Natural killer cell (primary cell): ENCODE data around the gene ATP5MC3. TPM values are rescaled to one million over a fixed set of nuclear protein-coding genes. Genes with fewer than 3 reads are reported as not detected.

Experiments
- ATAC-seq, 3 donors: fragments of 150-1000 bp in 2 of 3; fragments of 200-7000 bp in 1 of 3; cut with Tn5 transposase; 1 replicate in 1 of 3; 2 replicates in 2 of 3; pipeline ENCODE4 v1.10.0; 2021; ENCODE audit warnings: mild to moderate bottlenecking in 2 of 3, moderate library complexity in 2 of 3
- DNase-seq, 2 donors: peaks; one replicate each; pipeline versions ENCODE4 v3.0.0 to v3.0.0-alpha.2; 2013 to 2021; ENCODE audit warnings: mixed read lengths in 1 of 2
- H3K27ac ChIP-seq: one replicate; pipeline ENCODE4 v1.5.1; 2013; ENCODE audit warnings: mild to moderate bottlenecking, low read length
- H3K27me3 ChIP-seq: one replicate; pipeline ENCODE4 v1.6.1; 2013; ENCODE audit warnings: low read length; ENCODE audit not compliant: control insufficient read depth, insufficient read depth
- H3K36me3 ChIP-seq: one replicate; pipeline ENCODE4 v1.6.1; 2013; ENCODE audit warnings: low read length; ENCODE audit not compliant: control insufficient read depth, insufficient read depth
- H3K4me1 ChIP-seq: one replicate; pipeline ENCODE4 v1.6.1; 2013; ENCODE audit warnings: low read length; ENCODE audit not compliant: control insufficient read depth, insufficient read depth
- H3K4me3 ChIP-seq: one replicate; pipeline ENCODE4 v1.5.1; 2013; ENCODE audit warnings: low read length
- H3K9me3 ChIP-seq: one replicate; pipeline ENCODE4 v1.6.1; 2013; ENCODE audit warnings: low read length; ENCODE audit not compliant: control insufficient read depth, insufficient read depth
- H3K27ac Mint-ChIP-seq, 2 donors: one replicate each; pipeline ENCODE4 v1.8.0; 2022; ENCODE audit warnings: mild to moderate bottlenecking in 2 of 2, mixed read lengths in 2 of 2, moderate library complexity in 1 of 2
- H3K27me3 Mint-ChIP-seq, 2 donors: one replicate each; pipeline ENCODE4 v1.8.0; 2022; ENCODE audit warnings: low read depth in 2 of 2, mixed read lengths in 2 of 2
- H3K36me3 Mint-ChIP-seq: one replicate; pipeline ENCODE4 v1.8.0; 2022; ENCODE audit warnings: mixed read lengths
- H3K4me1 Mint-ChIP-seq, 2 donors: one replicate each; pipeline ENCODE4 v1.8.0; 2022; ENCODE audit warnings: mixed read lengths in 2 of 2
- H3K4me3 Mint-ChIP-seq: one replicate; pipeline ENCODE4 v1.8.0; 2022; ENCODE audit warnings: mild to moderate bottlenecking, moderate library complexity, mixed read lengths
- H3K9me3 Mint-ChIP-seq, 2 donors: one replicate each; pipeline ENCODE4 v1.8.0; 2022; ENCODE audit warnings: mixed read lengths in 2 of 2
- CTCF ChIP-seq: fragments of 200-600 bp; IDR thresholded peaks from one replicate; pipeline ENCODE4 v1.8.0; 2022; ENCODE audit warnings: antibody characterized with exemption
- WGBS: methylation state at CpG from one replicate; pipeline ENCODE4 v1.1.7; 2013; ENCODE audit warnings: missing lambda C conversion rate; ENCODE audit not compliant: insufficient coverage; 5-methylcytosine and 5-hydroxymethylcytosine counted together
- intact Hi-C: fragments of 100-400 bp; cut with micrococcal nuclease; formaldehyde crosslinking; loops from one replicate; pipeline ENCODE4 v1.14.2; 2022
- total RNA-seq, 4 donors: library from RNA; stranded (reverse); fragments of 120-200 nt in 1 of 4; gene quantifications; one replicate each; pipeline versions ENCODE4 v1.2.3 to v1.2.4, GENCODE V29; 2013 to 2022

ATP5MC3 gene
- total RNA-seq, 3 donors from 2014 or later (not counting 1 experiment from before 2014, with no cell fraction given), result 67.1 to 82.2 (median 81.0) TPM

GRCh38 chr2:175152242-175152641 lies 29.3 kb downstream of the ATP5MC3 start:
- H3K27ac Mint-ChIP-seq, result peak overlapping the region; percentile 44 to 65
- H3K27me3 ChIP-seq, result no peaks in the 10 kb centered on the region
- peak overlapping the region; percentile 35 for H3K4me3 Mint-ChIP-seq
- TF ChIP-seq CTCF, result no peak
- DNase-seq, result no peak
- intact Hi-C loops, result no loop called here
- H3K36me3 Mint-ChIP-seq, result no peaks in the 10 kb centered on the region
- no peak overlapping the region for H3K27ac ChIP-seq
- peak in 2 of 3 donors; percentile 33 to 47 for ATAC-seq
- no peaks in the 10 kb centered on the region for H3K4me1 ChIP-seq
- 69% methylated on average over 2 of the region's 2 CpGs for WGBS
- peaks cover 61 to 66% of the 10 kb centered on the region in 2 donors for H3K4me1 Mint-ChIP-seq
- H3K36me3 ChIP-seq, result peaks cover 10% of the 10 kb centered on the region
- no peaks in the 10 kb centered on the region for H3K27me3 Mint-ChIP-seq
- no peaks in the 10 kb centered on the region for H3K9me3 Mint-ChIP-seq
- no peak overlapping the region for H3K4me3 ChIP-seq
- H3K9me3 ChIP-seq, result no peaks in the 10 kb centered on the region

GRCh38 chr2:175151791-175152190 lies 29.7 kb downstream of the ATP5MC3 start:
- H3K27me3 Mint-ChIP-seq, result no peaks in the 10 kb centered on the region
- H3K36me3 ChIP-seq, result peaks cover 10% of the 10 kb centered on the region
- no peak overlapping the region for H3K4me3 Mint-ChIP-seq
- no peaks in the 10 kb centered on the region for H3K9me3 ChIP-seq
- intact Hi-C loops, result no loop called here
- no CpG with 5 or more reads among the region's 1 CpG for WGBS
- H3K4me1 ChIP-seq, result no peaks in the 10 kb centered on the region
- H3K27ac Mint-ChIP-seq, result peak overlapping the region; percentile 44 to 65
- peaks cover 57 to 62% of the 10 kb centered on the region in 2 donors for H3K4me1 Mint-ChIP-seq
- H3K9me3 Mint-ChIP-seq, result no peaks in the 10 kb centered on the region
- DNase-seq, result no peak
- H3K27ac ChIP-seq, result no peak overlapping the region
- H3K36me3 Mint-ChIP-seq, result no peaks in the 10 kb centered on the region
- H3K27me3 ChIP-seq, result no peaks in the 10 kb centered on the region
- TF ChIP-seq CTCF, result no peak
- no peak overlapping the region for H3K4me3 ChIP-seq
- ATAC-seq, result no peak

GRCh38 chr2:175147186-175147585 lies 34.3 kb downstream of the ATP5MC3 start:
- Histone ChIP-seq H3K4me1 (no peaks in the 10 kb centered on the region), H3K36me3 (peaks cover 12% of the 10 kb centered on the region), H3K27me3 (no peaks in the 10 kb centered on the region), H3K4me3 (no peak overlapping the region), H3K9me3 (no peaks in the 10 kb centered on the region), H3K27ac (no peak overlapping the region)
- Mint-ChIP-seq H3K27ac (peak overlapping the region in 1 of 2 donors; percentile 17), H3K36me3 (no peaks in the 10 kb centered on the region), H3K4me1 (peaks cover 56 to 59% of the 10 kb centered on the region in 2 donors), H3K4me3 (no peak overlapping the region), H3K9me3 (no peaks in the 10 kb centered on the region), H3K27me3 (no peaks in the 10 kb centered on the region)
- no peak for ATAC-seq
- WGBS, result 83% methylated on average over 1 of the region's 4 CpGs
- intact Hi-C loops, result no loop called here
- TF ChIP-seq CTCF, result no peak
- DNase-seq, result no peak

- H3K4me1 Mint-ChIP-seq, result peaks cover 46% of the 10 kb centered on the region in 2 donors
- H3K36me3 Mint-ChIP-seq, result no peaks in the 10 kb centered on the region
Observed at GRCh38 chr2:175143678-175144077, 37.8 kb downstream of the ATP5MC3 start.

More at GRCh38 chr2:175143678-175144077, 37.8 kb downstream of the ATP5MC3 start:
- no peak for TF ChIP-seq CTCF
- H3K4me3 ChIP-seq, result no peak overlapping the region
- no peaks in the 10 kb centered on the region for H3K9me3 ChIP-seq
- peaks cover 7% of the 10 kb centered on the region for H3K36me3 ChIP-seq
- no peak overlapping the region for H3K27ac ChIP-seq
- intact Hi-C loops, result no loop called here
- ATAC-seq, result no peak
- no peaks in the 10 kb centered on the region for H3K27me3 Mint-ChIP-seq
- peak overlapping the region in 1 of 2 donors; percentile 0 for H3K27ac Mint-ChIP-seq
- H3K9me3 Mint-ChIP-seq, result no peaks in the 10 kb centered on the region
- no peaks in the 10 kb centered on the region for H3K4me1 ChIP-seq
- no peak overlapping the region for H3K4me3 Mint-ChIP-seq
- 97% methylated on average over 2 of the region's 2 CpGs for WGBS
- H3K27me3 ChIP-seq, result no peaks in the 10 kb centered on the region
- DNase-seq, result no peak
